GM19328 (cell line): ENCODE measurements around the gene TASP1.
A peak's percentile ranks its signal among the peaks of the same experiment; 100 is the strongest.

Experiments used
- ATAC-seq: cut with Tn5 transposase; IDR thresholded peaks from one replicate; pipeline ENCODE4 v1.9.1; 2021; ENCODE audit warnings: mild to moderate bottlenecking, moderate library complexity; ENCODE audit not compliant: unreplicated experiment

The TASP1 gene

DNA sequence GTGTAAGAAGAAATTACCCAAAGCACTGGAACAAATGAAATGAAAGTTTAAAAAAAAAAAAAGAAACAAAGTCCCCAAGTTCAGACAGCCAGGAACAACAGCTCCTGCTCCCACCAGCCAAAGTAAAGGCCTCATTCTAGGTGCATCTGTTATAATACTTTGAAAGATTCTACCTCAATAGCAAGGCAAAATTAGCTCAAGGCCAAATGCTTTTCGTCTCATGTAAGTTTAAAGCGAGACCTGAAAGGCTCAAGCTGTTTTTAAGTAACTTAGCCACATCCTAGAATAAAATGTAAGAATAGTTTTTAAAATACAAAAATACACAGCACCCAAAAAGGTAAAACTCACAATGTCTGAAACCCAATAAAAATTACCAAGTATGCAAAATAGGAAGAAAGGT is 64.7 kb downstream of the TASP1 start:
- ATAC-seq: no peak

DNA sequence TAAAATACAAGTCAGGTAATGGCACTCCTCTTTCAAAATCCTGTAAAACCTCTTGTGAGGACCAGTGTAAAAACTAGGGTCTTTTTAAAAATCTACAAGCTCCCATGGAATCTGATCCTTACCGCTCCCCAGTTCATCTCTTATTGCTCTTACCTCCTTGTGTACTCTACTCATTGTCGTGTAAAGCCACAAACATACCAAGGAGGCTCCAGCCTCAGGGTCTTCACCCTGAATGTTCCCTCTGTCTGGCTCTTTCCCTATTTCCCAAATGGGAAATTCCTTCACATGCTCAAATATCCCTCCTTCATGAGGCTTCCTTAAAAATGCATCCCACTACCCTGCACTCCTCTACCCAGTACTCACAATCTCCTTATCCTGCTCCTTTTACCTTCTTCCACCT is 67.1 kb downstream of the TASP1 start:
- no peak for ATAC-seq

DNA sequence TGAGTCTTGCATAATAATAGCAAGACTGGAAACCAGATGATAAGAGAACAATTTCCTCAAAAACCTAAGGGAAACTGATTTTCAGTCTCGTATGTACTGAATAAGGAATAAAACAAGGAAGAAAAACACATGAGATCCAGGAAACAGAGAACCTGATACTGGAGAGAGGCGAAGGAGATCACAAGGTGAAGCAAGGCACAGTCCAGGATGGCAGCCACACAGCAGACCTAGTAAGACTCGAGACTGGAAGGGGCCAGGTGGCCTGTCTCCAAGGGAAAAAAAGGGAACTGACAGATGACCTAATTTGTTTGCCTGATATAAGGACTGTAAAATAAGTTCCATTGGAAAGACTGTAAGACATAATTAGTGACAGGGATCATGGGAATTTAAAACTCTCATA is 71.1 kb downstream of the TASP1 start:
- ATAC-seq: no peak

DNA sequence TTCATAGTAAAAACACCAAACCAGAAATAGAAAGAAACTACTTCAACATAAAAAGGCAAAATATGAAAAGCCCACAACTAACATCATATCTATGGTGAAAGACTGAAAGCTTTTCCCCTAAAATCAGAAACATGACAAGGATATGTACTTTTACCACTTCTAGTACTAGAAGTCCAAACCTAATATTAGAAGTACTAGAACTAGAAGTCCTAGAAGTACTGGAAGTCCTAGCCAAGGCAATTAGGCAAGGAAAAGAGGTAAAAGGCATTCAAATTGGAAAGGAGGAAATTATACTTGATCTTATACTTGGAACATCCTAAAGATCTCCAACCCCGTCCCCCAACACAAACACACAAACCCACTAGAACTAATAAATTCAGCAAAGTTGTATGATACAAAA is 74.9 kb downstream of the TASP1 start:
- ATAC-seq: no peak

DNA sequence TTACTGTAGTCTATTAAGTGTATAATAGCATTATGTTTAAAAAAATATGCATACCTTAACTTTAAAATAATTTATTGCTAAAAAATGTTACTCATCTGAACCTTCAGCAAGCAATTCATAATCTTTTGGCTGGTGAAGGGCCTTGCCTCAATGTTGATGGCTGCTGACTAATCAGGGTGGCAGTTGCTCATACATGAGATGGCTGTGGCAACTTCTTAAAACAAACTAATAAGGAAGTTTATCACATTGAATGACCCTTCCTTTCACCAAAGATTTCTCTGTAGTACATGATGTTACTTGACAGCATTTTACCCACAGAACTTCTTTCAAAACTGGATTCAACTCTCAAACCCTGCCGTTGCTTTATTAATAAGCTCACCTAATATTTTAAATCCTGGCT is 84.0 kb downstream of the TASP1 start:
- ATAC-seq: no peak

DNA sequence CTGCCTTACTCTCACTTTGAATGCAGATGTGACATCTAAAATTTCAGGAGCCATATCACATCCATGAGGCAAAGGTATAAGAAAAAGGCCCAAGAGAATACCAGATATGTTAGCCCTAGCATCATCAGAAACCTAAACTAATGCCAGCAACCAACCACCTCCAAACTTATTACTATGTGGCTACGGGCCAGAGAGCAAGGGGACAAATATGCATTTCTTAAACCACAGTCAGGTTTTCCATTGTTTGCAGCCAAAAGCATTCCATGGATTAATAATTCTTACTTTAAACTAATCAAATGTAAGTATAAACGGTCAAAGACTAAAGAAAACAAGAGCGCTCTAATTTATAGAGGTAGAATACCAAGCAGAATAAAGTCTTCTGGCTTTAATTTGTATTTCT is 84.7 kb downstream of the TASP1 start:
- ATAC-seq: no peak

DNA sequence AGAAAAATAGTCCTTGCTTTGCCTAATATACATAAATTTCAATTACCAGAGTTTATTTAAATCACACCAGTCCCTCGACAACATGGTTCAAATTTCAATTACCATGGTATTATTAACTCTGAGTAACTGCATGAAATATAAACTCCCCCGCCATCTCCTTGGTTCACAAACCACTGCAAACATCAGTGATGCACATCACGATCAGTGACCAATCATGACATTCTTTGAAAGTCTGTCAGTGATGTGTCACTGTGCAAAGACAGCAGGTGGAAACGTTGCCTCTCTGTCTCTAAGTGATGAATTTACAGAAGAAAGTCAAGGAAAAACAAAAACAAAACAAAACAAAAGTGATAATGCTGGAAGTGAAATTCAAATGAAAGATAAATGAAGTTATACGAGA is 86.7 kb downstream of the TASP1 start:
- ATAC-seq: no peak

DNA sequence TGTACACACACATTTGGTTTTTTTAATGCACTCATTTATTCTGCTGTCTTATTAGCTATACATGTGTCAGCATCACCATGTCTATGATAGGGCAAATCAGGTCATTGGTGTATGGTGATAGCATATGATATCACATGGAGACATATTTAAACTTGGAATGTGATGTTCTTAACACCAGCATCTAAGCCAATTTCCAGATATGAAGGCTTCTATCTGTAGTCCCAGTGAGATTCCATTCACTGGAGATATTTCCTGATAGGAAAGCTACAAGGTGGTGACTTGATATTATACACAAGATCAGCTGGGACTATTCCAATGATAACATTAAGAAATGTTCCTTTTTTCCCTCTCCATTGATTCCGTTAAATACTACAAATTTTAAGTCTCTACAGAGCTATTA is 89.3 kb downstream of the TASP1 start:
- no peak for ATAC-seq

DNA sequence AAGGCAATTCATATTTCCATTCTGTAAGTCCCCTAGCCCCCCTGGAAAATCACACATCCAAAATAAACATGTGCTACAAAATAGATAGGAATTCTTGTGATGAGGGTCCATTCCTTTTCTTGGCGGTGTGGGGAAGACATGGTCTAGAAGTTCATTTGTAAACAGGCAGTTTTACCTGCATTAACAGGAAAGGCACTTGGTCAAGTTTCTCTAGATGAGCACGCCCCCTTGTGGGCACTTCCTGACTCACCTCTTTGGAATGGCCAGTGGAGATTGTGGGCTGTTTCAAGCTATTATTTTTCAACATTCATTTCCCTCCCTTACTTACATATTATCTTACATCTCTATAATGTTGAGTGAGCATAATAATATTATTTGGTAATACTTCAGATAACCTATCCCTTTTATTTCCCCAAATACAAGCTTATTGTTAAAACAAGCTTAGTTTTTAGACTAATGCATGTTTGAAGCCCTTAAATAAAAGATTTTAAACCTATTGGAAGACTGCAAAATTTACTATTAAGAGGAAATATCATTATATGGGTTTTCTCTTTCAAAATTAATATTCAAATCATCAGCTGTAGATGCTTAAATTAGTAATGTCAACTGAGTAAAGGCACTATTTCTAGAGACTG is 92.1 kb downstream of the TASP1 start:
- peak; percentile 65 for ATAC-seq

DNA sequence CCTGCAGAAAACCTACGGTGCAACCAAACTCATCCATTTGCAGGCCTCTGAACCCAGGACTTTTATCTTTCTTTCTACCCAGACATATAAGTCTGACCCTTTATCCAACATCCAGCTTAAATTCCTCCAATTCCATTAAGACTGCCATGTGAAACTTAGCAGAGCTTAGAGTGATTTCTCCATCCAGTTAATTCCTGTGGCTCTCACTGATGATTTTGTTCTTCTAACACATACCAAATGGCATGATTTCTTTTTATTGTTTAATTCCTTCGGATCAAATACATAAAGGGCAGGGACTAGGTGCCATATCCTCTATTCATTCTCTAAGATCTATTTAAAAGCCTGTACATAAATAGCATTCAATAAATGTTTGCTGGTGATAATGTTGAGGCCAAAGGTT is 92.9 kb downstream of the TASP1 start:
- ATAC-seq: no peak

DNA sequence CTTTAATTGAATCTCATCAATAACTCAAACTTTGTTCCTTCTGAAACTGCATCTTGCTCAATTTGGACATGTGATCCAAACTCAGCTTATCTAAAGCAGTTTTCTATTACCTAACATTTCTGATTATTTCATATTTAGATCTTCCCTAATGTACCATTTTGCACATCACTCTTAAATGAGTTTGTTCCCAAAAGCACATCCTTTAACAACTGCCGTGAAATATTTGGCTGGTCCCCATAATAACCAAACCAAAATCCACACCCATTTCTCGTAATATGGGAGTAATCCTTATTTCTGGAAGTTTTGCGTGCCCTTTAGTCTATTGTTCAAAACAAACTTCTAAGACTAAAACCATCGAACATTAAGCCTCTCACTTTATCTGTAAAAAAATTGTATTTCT is 94.9 kb downstream of the TASP1 start:
- ATAC-seq: no peak

DNA sequence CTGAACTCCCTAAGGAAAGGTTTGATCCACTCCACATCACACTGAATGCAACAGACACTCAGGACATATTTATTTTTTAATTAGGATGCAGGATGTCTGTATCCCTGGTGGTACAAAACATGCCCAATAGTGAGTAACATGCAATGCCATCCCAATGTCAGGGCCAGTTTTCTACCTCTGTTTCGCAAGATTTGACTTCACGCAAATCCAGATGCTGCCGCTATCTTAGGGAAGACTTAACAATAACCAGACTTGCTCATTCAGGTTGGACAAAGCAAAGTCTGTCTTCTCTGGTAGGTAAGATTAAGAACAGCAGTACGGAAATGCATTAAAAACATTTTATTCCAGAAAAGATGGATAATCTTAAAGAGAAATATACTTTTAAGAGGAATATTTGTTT is 103.1 kb downstream of the TASP1 start:
- no peak for ATAC-seq

DNA sequence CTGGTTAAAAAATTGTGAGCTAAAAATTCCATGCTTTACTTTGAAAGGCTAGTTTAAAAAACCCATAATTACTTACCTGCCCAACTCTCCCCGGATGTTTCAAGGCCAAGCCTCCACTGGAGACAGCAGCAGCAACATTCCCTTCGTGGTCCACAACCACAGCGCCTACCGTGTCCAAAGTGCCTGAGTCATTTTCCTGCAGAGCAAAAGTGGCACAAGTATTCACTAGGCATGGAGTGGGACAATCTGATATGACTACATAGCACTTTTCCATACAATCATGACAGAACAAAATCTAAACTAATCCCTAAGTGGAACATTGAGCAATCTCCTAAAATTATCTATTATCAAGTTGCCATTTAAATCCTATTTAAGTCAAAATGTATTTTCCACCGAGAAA is 104.8 kb downstream of the TASP1 start:
- ATAC-seq: no peak

DNA sequence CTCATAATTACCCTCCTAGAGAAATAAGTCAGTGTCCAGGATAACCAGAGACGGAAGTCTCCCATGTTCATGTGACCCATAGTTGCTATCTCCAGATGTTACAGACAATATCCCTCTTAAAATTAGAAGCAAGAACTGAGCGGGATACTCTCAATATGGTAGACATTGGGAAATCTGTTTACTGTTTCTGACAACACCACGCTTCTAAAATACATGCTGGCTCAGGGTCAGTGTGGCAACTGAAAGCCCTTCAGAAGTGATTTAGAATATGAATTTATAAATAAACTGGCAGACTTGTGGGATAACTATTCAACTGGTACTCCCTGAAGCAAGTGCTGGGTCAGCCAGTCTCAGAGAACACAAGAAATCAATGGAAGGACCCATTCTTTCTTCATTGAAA is 108.6 kb downstream of the TASP1 start:
- no peak for ATAC-seq

DNA sequence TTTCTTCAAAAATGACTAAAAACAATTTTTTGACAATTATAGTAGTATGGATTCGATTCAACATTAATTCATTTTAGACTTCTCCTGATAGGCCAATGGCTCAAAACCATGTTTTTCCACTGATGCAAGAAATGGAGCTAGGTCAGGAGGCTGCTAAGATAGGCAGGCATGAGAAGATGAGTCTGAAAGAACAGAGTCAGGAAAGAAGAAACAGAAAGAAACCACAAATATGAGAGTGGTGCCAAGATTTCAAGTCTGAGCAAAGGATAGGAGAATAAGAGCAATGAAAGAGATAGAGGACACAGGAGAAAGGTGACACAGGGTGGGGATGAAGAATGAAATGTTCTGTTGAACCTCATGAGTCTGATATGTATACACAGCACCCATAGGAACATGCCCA is 112.2 kb downstream of the TASP1 start:
- ATAC-seq: no peak

DNA sequence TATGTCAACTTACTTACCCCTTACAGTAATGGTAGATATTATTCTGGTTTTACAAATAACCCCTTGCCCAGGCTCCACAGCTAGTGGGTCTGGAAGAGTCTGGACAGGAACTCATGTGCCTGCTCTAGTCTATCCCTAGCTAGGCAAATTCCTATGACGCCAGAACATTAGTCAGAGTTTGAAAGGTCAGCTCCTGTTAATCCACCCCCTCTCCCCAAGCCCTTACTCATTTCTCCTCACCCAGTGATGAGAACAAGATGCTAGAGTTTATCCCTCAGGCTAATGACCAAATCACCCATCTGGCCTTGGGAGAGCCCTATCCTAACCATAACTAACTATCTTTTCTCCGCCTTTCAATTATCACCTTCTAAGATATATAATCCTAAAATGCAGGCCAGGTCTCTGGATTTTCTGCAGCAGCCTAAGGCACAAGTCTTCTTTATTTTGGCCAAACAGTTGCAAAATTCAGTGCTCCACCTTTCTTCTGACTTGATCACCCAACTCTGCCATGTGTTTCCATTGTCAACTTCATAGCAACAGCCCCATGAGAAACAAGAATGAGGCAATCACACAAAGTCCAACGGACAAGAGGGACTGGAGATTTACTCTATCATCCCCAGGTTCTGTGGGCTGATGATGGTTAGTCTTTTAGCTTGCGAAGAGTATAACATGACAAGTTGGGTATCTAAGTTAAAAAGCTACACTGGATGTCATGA is 113.3 kb downstream of the TASP1 start:
- ATAC-seq: no peak

DNA sequence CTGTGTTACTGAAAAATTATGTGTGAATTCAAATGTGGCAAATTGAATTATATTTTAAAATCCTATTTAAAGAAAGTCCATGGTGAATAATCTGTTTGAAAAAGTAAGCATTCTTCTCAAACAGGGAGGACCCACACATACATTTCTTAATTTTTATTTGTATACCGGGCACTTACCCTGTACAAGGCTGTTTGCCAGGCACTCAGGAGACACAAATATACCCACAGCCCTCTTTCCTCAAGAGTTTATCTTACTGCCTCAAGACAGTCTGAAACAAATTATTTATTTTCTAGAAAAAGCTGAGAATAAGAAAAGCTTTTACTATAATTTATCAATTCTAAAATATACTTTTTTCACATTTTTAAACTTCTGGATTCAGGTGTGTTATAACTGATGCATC is 114.4 kb downstream of the TASP1 start:
- no peak for ATAC-seq

DNA sequence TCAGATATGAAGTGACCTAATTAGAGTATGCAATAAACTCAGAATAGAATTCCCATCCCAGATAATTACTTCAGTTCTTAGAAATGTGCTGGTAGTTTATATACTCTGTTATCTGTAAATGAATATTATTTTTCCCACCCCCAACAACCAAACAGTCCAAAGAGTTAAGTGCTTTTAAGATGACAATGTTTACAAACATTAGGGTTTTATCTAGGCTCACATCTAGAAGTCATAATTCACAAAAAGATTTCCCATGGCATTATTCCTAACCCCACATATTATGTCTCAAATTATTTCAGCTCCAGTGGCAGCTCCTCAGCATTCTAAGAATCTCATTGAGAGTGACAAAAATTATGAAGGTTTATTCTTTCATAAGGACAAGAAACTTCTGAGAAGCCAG is 120.9 kb downstream of the TASP1 start:
- no peak for ATAC-seq

DNA sequence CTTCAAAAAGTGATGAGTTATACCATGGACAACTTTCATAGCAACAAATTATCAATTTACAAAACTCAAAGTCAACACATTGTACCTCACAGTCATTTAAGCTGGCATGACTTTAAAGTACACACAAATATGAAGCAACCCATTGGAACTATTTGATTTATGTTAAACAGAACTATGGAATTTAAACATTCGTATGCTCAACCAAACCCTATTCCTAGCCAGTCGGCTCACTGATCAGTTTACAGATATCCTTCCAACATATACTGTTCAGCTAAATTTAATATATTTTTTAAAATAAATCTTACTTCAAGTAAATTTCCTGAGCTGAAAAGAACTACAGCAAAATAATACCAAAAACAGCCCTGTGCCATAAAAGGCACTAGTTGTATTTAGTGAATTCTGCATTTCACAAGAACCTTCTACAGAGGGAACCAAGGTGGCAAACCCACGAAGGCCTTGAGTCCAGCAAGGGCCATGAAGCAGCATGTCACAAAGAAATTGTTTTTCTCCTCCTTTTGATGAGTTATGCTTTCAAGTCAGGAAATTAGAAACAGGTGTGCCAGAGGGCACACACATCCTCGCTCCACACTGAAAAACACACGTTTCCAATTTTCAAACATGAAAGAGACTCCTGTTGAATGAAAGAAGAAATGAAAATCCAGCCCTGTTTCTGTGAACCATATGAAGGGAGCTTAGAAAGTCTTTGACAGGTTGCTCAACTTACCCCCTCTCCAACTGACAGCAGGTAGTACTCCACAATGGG is 122.8 kb downstream of the TASP1 start:
- ATAC-seq: no peak

DNA sequence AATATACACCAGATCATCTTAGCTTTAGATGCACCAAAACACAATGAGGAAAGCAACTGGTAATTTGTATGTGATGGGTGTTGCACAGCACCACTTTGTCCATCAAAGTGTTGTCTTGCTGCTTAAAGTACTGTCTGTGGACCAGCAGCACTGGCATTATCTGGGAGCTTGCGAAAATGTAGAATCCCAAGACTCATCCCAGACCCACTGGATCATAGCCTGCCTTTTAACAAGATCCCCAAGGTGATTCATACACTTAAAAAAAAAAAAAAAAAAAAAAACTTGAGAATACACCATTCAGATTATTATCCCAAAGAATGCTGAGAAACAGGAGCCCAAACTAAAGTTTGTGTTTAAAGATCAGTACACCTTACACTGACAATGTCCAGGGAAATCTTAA is 123.4 kb downstream of the TASP1 start:
- ATAC-seq: no peak

DNA sequence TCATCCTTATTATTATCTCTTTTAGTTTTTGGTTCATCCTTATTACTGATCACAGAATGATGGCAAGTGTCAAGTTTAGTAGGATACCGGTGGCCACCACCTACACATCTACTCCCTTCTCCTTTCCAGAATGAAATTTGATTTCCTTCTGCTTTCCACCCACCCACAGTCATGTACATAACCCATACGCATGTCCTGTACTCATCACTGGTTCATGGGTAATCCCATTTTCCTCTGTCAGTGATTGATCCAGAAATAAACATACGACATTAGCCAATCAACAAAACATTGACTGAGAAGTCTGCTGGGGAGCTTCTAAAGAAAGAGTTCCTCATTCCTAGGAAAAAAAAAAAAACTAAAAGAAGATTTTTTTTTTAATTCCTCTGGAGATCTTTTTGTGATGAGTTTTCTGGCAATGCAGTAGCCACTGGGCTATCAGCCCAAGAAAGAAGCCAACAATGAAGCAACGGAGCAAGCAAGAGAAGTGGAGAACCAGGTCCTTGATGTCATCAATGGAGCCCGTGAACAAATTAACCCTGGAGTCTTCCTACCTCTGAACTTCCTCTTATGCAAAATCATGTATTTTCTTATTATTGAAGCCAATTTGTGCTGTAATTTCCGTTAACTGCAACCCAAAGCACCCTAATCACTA is 127.8 kb downstream of the TASP1 start:
- no peak for ATAC-seq

DNA sequence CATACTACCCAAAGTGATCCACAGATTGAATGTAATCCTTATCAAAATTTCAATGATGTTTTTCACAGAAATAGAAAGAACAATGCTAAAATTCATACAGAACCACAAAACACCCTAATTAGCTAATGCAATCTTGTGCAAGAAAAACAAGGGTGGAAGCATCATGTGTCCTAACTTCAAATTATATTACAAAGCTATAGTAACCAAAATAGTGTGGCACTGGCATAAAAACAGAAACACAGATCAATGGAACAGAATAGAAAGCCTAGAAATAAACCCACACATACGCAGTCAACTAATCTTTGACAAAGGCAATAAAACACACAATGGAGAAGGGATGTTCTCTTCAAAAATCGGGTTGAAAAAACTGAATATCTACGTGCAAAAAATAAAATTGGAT is 131.1 kb downstream of the TASP1 start:
- no peak for ATAC-seq
